ENCODE measurements around the gene TDRD6. TPM values are rescaled to one million over a fixed set of nuclear protein-coding genes. Genes with fewer than 3 reads are reported as not detected.
A peak's percentile ranks its signal among the peaks of the same experiment; 100 is the strongest.

Gene TDRD6
- total RNA-seq, 2 donors from 2014 or later: not detected

- Mint-ChIP-seq H3K4me3 (peak overlapping the region; percentile 93), H3K4me1 (peaks cover 13% of the 10 kb centered on the region), H3K36me3 (ENCODE audit: low read depth) (peaks cover 5% of the 10 kb centered on the region), H3K27ac (no peak overlapping the region), H3K27me3 (peaks cover 54% of the 10 kb centered on the region)
- no peaks in the 10 kb centered on the region for H3K9me3 ChIP-seq (ENCODE audit: control insufficient read depth, low read length, poor library complexity, severe bottlenecking)
- no peak for ATAC-seq
- DNase-seq: no peak
Observed at GRCh38 chr6:46653439-46654195, 34.1 kb upstream of the TDRD6 start.

GRCh38 chr6:46655803-46656202 is 31.9 kb upstream of the TDRD6 start:
- peaks cover 13% of the 10 kb centered on the region for H3K4me1 Mint-ChIP-seq
- no peak for ATAC-seq
- H3K4me3 Mint-ChIP-seq: no peak overlapping the region
- no peak overlapping the region for H3K27ac Mint-ChIP-seq
- no peaks in the 10 kb centered on the region for H3K9me3 ChIP-seq (ENCODE audit: control insufficient read depth, low read length, poor library complexity, severe bottlenecking)
- DNase-seq: no peak
- H3K36me3 Mint-ChIP-seq (ENCODE audit: low read depth): peaks cover 3% of the 10 kb centered on the region
- H3K27me3 Mint-ChIP-seq: peaks cover 48% of the 10 kb centered on the region

- no peak for ATAC-seq
- H3K27me3 Mint-ChIP-seq: peaks cover 36% of the 10 kb centered on the region
- no peak overlapping the region for H3K4me3 Mint-ChIP-seq
- H3K9me3 ChIP-seq (ENCODE audit: control insufficient read depth, low read length, poor library complexity, severe bottlenecking): no peaks in the 10 kb centered on the region
- peaks cover 8% of the 10 kb centered on the region for H3K4me1 Mint-ChIP-seq
- peaks cover under 1% of the 10 kb centered on the region for H3K36me3 Mint-ChIP-seq (ENCODE audit: low read depth)
- DNase-seq: no peak
- no peak overlapping the region for H3K27ac Mint-ChIP-seq
Observed at GRCh38 chr6:46657642-46658041, 30.0 kb upstream of the TDRD6 start.

GRCh38 chr6:46661483-46661882 is 26.2 kb upstream of the TDRD6 start:
- no peak overlapping the region for H3K4me3 Mint-ChIP-seq
- DNase-seq: no peak
- H3K9me3 ChIP-seq (ENCODE audit: control insufficient read depth, low read length, poor library complexity, severe bottlenecking): no peaks in the 10 kb centered on the region
- ATAC-seq: no peak
- no peaks in the 10 kb centered on the region for H3K36me3 Mint-ChIP-seq (ENCODE audit: low read depth)
- H3K27me3 Mint-ChIP-seq: peaks cover 7% of the 10 kb centered on the region
- no peaks in the 10 kb centered on the region for H3K4me1 Mint-ChIP-seq
- H3K27ac Mint-ChIP-seq: no peak overlapping the region

- ATAC-seq (no peak), DNase-seq (no peak)
- H3K27ac Mint-ChIP-seq: no peak overlapping the region
- H3K4me1 Mint-ChIP-seq: no peaks in the 10 kb centered on the region
- no peak overlapping the region for H3K4me3 Mint-ChIP-seq
- peaks cover 4% of the 10 kb centered on the region for H3K27me3 Mint-ChIP-seq
- no peaks in the 10 kb centered on the region for H3K9me3 ChIP-seq (ENCODE audit: control insufficient read depth, low read length, poor library complexity, severe bottlenecking)
- no peaks in the 10 kb centered on the region for H3K36me3 Mint-ChIP-seq (ENCODE audit: low read depth)
Observed at GRCh38 chr6:46667377-46667776, 20.3 kb upstream of the TDRD6 start.

GRCh38 chr6:46674410-46674809 is 13.3 kb upstream of the TDRD6 start:
- H3K9me3 ChIP-seq (ENCODE audit: control insufficient read depth, low read length, poor library complexity, severe bottlenecking): no peaks in the 10 kb centered on the region
- Mint-ChIP-seq H3K27ac (no peak overlapping the region), H3K27me3 (no peaks in the 10 kb centered on the region), H3K4me3 (no peak overlapping the region), H3K4me1 (no peaks in the 10 kb centered on the region), H3K36me3 (ENCODE audit: low read depth) (no peaks in the 10 kb centered on the region)
- no peak for DNase-seq
- ATAC-seq: no peak

- no peak overlapping the region for H3K4me3 Mint-ChIP-seq
- no peaks in the 10 kb centered on the region for H3K36me3 Mint-ChIP-seq (ENCODE audit: low read depth)
- no peak overlapping the region for H3K27ac Mint-ChIP-seq
- peaks cover 13% of the 10 kb centered on the region for H3K27me3 Mint-ChIP-seq
- no peaks in the 10 kb centered on the region for H3K4me1 Mint-ChIP-seq
- ATAC-seq: no peak
- no peaks in the 10 kb centered on the region for H3K9me3 ChIP-seq (ENCODE audit: control insufficient read depth, low read length, poor library complexity, severe bottlenecking)
- DNase-seq: no peak
Observed at GRCh38 chr6:46676604-46677313, 10.9 kb upstream of the TDRD6 start.

GRCh38 chr6:46677314-46677654 is 10.4 kb upstream of the TDRD6 start:
- Mint-ChIP-seq H3K27me3 (peaks cover 13% of the 10 kb centered on the region), H3K4me3 (no peak overlapping the region), H3K36me3 (ENCODE audit: low read depth) (no peaks in the 10 kb centered on the region), H3K4me1 (no peaks in the 10 kb centered on the region), H3K27ac (no peak overlapping the region)
- no peak for DNase-seq
- ATAC-seq: no peak
- H3K9me3 ChIP-seq (ENCODE audit: control insufficient read depth, low read length, poor library complexity, severe bottlenecking): no peaks in the 10 kb centered on the region

GRCh38 chr6:46684771-46685170 is 2.9 kb upstream of the TDRD6 start:
- H3K9me3 ChIP-seq (ENCODE audit: control insufficient read depth, low read length, poor library complexity, severe bottlenecking): no peaks in the 10 kb centered on the region
- ATAC-seq (no peak), DNase-seq (no peak)
- Mint-ChIP-seq H3K36me3 (ENCODE audit: low read depth) (no peaks in the 10 kb centered on the region), H3K4me1 (peaks cover 3% of the 10 kb centered on the region), H3K27me3 (peaks cover 29% of the 10 kb centered on the region), H3K4me3 (no peak overlapping the region), H3K27ac (no peak overlapping the region)

- no peak for DNase-seq
- H3K36me3 Mint-ChIP-seq (ENCODE audit: low read depth): no peaks in the 10 kb centered on the region
- peaks cover 36% of the 10 kb centered on the region for H3K27me3 Mint-ChIP-seq
- peaks cover 3% of the 10 kb centered on the region for H3K4me1 Mint-ChIP-seq
- no peaks in the 10 kb centered on the region for H3K9me3 ChIP-seq (ENCODE audit: control insufficient read depth, low read length, poor library complexity, severe bottlenecking)
- ATAC-seq: no peak
- H3K4me3 Mint-ChIP-seq: no peak overlapping the region
- H3K27ac Mint-ChIP-seq: no peak overlapping the region
Observed at GRCh38 chr6:46688117-46688965, 656 bp downstream of the TDRD6 start.

GRCh38 chr6:46688966-46689335 is 1.3 kb downstream of the TDRD6 start:
- Mint-ChIP-seq H3K4me3 (no peak overlapping the region), H3K36me3 (ENCODE audit: low read depth) (no peaks in the 10 kb centered on the region), H3K27ac (no peak overlapping the region), H3K4me1 (peaks cover 3% of the 10 kb centered on the region), H3K27me3 (peaks cover 42% of the 10 kb centered on the region)
- H3K9me3 ChIP-seq (ENCODE audit: control insufficient read depth, low read length, poor library complexity, severe bottlenecking): no peaks in the 10 kb centered on the region
- no peak for DNase-seq
- no peak for ATAC-seq

GRCh38 chr6:46689657-46690056 is 2.0 kb downstream of the TDRD6 start:
- Mint-ChIP-seq H3K27ac (no peak overlapping the region), H3K27me3 (peaks cover 41% of the 10 kb centered on the region), H3K36me3 (ENCODE audit: low read depth) (no peaks in the 10 kb centered on the region)

GRCh38 chr6:46690141-46690755 is 2.6 kb downstream of the TDRD6 start:
- Mint-ChIP-seq H3K36me3 (ENCODE audit: low read depth) (no peaks in the 10 kb centered on the region), H3K4me3 (no peak overlapping the region), H3K4me1 (peaks cover 3% of the 10 kb centered on the region), H3K27ac (no peak overlapping the region), H3K27me3 (peaks cover 35% of the 10 kb centered on the region)
- no peaks in the 10 kb centered on the region for H3K9me3 ChIP-seq (ENCODE audit: control insufficient read depth, low read length, poor library complexity, severe bottlenecking)
- DNase-seq (no peak), ATAC-seq (no peak)

More at GRCh38 chr6:46689657-46690056, 2.0 kb downstream of the TDRD6 start:
- no peak for ATAC-seq
- DNase-seq: no peak
- Mint-ChIP-seq H3K4me1 (peaks cover 3% of the 10 kb centered on the region), H3K4me3 (no peak overlapping the region)
- no peaks in the 10 kb centered on the region for H3K9me3 ChIP-seq (ENCODE audit: control insufficient read depth, low read length, poor library complexity, severe bottlenecking)
